Mucosa of descending colon (tissue), 3 donors: Measurements from ENCODE around the gene FTO. TPM values are rescaled to one million over a fixed set of nuclear protein-coding genes. Genes with fewer than 3 reads are reported as not detected.
A peak's percentile ranks its signal among the peaks of the same experiment; 100 is the strongest.

ENCODE experiments used
- ATAC-seq: fragments of 200-7000 bp; cut with Tn5 transposase; one replicate; pipeline ENCODE4 v1.9.1; 2020; ENCODE audit warnings: mild to moderate bottlenecking, moderate library complexity
- DNase-seq, 3 donors: peaks; one replicate each; pipeline ENCODE4 v3.0.0-alpha.2; 2020
- H3K36me3 ChIP-seq: fragments of 200-600 bp; one replicate; pipeline ENCODE4 v1.8.0; 2021; ENCODE audit warnings: low read depth, mild to moderate bottlenecking
- H3K4me1 ChIP-seq: fragments of 200-600 bp; one replicate; pipeline ENCODE4 v1.8.0; 2021; ENCODE audit warnings: low read depth, mild to moderate bottlenecking
- H3K4me3 ChIP-seq: fragments of 200-600 bp; one replicate; pipeline ENCODE4 v1.8.0; 2021; ENCODE audit warnings: mild to moderate bottlenecking
- H3K9me3 ChIP-seq: fragments of 200-600 bp; one replicate; pipeline ENCODE4 v1.8.0; 2021; ENCODE audit warnings: mild to moderate bottlenecking
- intact Hi-C, 2 donors: fragments of 100-400 bp; cut with DNase I in 1 of 2; cut with micrococcal nuclease in 1 of 2; formaldehyde crosslinking; loops; one replicate each; pipeline versions ENCODE4 v1.11.0 to v1.11.1; 2022; cut with DNase I, micrococcal nuclease
- total RNA-seq, 3 donors: library from RNA; stranded (reverse); fragmentation: NEBNext Ultra II Directional in 2 of 3; extraction: Animal tissue kit (Norgen Biotek cat#: 25700) in 2 of 3; gene quantifications; one replicate each; pipeline versions ENCODE4 v1.2.1 to v1.2.4, GENCODE V29; 2021 to 2023
- TF ChIP-seq, protein P1 (sequence below): fragments of 200-600 bp; IDR thresholded peaks from one replicate; pipeline ENCODE4 v1.8.0; 2022; ENCODE audit warnings: antibody characterized with exemption, mild to moderate bottlenecking
- donor health status: DM: no; HTN: no; CAD: no; lungs with moderate emphysema.
- donor health status: DM: no; HTN: no; CAD: no.
- donor health status: DM: no; HTN: yes; CAD: no.

FTO gene
- total RNA-seq, 3 donors from 2014 or later: 38.0 to 81.7 (median 39.1) TPM

DNA sequence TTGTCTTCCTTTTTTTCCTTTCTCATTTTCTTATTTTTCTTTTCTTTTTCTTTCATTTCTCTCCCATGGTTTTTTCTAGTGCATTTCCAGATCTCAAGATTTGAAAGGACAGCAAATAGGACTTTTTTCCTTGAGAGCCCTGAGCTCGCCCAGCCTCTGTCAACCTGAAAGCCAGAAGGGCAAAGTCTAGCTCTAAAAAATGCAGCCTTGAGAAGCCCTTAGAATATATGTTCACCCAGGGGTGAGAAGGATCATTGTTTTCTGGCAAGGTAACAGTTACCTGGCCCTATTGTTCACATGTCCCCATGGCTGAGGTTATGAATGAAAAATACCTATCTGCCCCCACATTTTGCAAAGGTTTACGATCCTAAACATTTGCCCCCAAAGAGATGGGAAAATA is 364.3 kb downstream of the FTO start:
- Histone ChIP-seq H3K4me3 (no peak overlapping the region), H3K9me3 (no peaks in the 10 kb centered on the region), H3K4me1 (no peaks in the 10 kb centered on the region), H3K36me3 (no peaks in the 10 kb centered on the region)
- intact Hi-C loops: no loop called here
- ATAC-seq: peak; percentile 30
- peak in 1 of 3 donors; percentile 14 for DNase-seq
- TF ChIP-seq, protein P1, sequence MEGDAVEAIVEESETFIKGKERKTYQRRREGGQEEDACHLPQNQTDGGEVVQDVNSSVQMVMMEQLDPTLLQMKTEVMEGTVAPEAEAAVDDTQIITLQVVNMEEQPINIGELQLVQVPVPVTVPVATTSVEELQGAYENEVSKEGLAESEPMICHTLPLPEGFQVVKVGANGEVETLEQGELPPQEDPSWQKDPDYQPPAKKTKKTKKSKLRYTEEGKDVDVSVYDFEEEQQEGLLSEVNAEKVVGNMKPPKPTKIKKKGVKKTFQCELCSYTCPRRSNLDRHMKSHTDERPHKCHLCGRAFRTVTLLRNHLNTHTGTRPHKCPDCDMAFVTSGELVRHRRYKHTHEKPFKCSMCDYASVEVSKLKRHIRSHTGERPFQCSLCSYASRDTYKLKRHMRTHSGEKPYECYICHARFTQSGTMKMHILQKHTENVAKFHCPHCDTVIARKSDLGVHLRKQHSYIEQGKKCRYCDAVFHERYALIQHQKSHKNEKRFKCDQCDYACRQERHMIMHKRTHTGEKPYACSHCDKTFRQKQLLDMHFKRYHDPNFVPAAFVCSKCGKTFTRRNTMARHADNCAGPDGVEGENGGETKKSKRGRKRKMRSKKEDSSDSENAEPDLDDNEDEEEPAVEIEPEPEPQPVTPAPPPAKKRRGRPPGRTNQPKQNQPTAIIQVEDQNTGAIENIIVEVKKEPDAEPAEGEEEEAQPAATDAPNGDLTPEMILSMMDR: no peak

DNA sequence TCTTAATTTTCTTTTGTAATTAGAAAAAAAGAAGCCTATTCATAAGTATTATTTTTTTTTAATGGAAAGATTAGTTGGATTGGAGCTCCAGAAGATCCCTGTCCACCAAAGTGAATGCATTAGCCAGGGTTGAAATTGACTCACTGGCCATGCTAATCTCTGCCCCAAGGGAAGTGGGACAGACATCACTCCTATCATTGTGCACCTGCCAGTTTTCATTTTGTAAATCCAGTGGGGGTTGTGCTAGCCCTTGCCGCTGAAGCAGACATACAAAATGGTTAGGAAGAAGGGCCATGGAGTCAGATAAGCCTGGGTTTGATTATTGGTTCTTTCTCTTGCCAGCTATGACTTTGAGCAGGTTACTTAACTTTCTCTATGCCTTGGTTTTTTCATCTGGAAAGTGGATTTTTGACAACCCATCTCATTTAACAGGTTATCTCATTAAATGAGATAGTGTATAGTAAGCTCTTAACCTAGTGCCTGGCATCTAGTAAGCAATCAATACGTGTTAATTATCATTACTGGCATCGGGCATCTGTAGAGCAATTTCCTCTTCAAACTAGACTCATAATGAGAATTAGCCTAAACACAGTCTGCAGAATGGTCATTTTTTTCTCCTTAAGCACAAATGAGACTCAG is 365.8 kb downstream of the FTO start:
- H3K4me3 ChIP-seq: no peak overlapping the region
- H3K4me1 ChIP-seq: no peaks in the 10 kb centered on the region
- DNase-seq (no peak), ATAC-seq (no peak)
- TF ChIP-seq, protein P1: no peak
- H3K36me3 ChIP-seq: no peaks in the 10 kb centered on the region
- H3K9me3 ChIP-seq: no peaks in the 10 kb centered on the region
- intact Hi-C loops: no loop called here

DNA sequence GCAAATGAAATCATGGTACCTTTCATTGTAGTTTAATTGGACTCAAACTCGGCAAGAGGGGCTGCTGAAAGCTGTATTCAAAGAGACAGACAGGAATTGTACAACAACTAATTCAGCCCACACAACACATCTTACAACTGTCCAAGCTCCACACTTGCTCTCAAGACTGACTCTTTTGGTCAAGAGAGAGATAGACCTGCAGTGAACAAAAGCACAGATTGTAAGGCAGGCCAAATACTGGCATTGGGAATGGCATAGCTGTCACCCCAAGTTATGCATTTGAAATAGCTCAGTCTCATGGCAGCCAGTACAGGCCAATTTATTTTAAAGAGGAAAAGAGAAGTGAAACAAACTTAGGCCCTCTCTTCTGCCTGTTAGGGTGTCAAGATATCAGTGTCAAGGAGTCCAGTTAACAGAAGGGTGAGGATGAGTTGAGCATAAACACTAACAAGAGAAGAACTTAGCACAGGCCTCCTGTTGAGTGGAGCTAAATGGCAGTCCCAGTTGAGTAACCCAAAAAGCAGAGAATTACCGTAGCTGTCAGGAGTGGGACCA is 366.9 kb downstream of the FTO start:
- TF ChIP-seq, protein P1: no peak
- ATAC-seq: no peak
- no peaks in the 10 kb centered on the region for H3K4me1 ChIP-seq
- H3K36me3 ChIP-seq: no peaks in the 10 kb centered on the region
- H3K9me3 ChIP-seq: no peaks in the 10 kb centered on the region
- no peak overlapping the region for H3K4me3 ChIP-seq
- intact Hi-C loops: no loop called here
- no peak for DNase-seq

- DNase-seq (no peak), ATAC-seq (no peak)
- no peak overlapping the region for H3K4me3 ChIP-seq
- TF ChIP-seq, protein P1: no peak
- intact Hi-C loops: no loop called here
- no peaks in the 10 kb centered on the region for H3K4me1 ChIP-seq
- H3K36me3 ChIP-seq: no peaks in the 10 kb centered on the region
- H3K9me3 ChIP-seq: no peaks in the 10 kb centered on the region
Observed at GRCh38 chr16:54071514-54071913, 367.6 kb downstream of the FTO start.

DNA sequence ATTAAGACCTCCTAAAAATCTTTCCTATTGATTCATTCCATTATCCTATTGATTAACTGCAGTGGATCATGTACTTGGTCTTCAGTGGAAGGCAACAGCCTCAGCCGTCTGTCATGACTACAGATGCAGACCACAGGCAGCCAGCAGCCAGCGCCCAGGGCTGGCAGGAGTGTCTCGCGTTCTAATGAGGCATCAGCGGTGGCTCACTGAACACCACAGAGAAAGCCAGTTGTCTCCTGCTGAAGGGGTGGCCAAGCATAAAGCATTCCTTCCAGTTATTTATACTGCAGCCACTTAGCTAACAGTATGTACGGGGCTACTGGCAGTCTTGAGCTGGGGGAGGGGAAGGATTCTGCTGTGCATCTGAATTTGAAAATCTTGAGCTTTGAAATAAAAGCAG is 368.3 kb downstream of the FTO start:
- TF ChIP-seq, protein P1: no peak
- Histone ChIP-seq H3K36me3 (no peaks in the 10 kb centered on the region), H3K4me3 (no peak overlapping the region), H3K9me3 (no peaks in the 10 kb centered on the region), H3K4me1 (no peaks in the 10 kb centered on the region)
- DNase-seq: no peak
- ATAC-seq: no peak
- intact Hi-C loops: no loop called here
